T-cell (primary cell): ENCODE data around the gene PGM5. TPM values are rescaled to one million over a fixed set of nuclear protein-coding genes. Genes with fewer than 3 reads are reported as not detected.

Experiments used
- ATAC-seq, 4 experiments: fragments of 200-7000 bp in 3 of 4; fragments of 150-1000 bp in 1 of 4; cut with Tn5 transposase; replicated peaks in 1 of 4; 1 replicate in 3 of 4; 2 replicates in 1 of 4; pipeline ENCODE4 v1.10.0; 2021; ENCODE audit warnings: moderate library complexity in 3 of 4, mild to moderate bottlenecking in 2 of 4, moderate number of reproducible peaks in 1 of 4
- CTCF ChIA-PET, 2 donors: fragments of 300-600 bp; sonication (Branson Sonifier 250); formaldehyde crosslinking; loops; one replicate each; lab custom pipeline; 2022; ENCODE audit warnings: antibody characterized with exemption in 2 of 2; lab: Charles Lee
- POLR2A ChIA-PET, 2 donors: fragments of 300-600 bp; sonication (Branson Sonifier 250); formaldehyde crosslinking; loops; one replicate each; lab custom pipeline; 2022; ENCODE audit warnings: antibody characterized with exemption in 2 of 2; lab: Charles Lee
- DNase-seq, 35 experiments: peaks; one replicate each; pipeline versions ENCODE4 v3.0.0 to v3.0.0-alpha.2; 2013 to 2023
- H3K27ac ChIP-seq: one replicate; pipeline ENCODE4 v1.5.1; 2013; ENCODE audit warnings: low read length
- H3K27me3 ChIP-seq, 2 experiments: replicated peaks in 1 of 2; 1 replicate in 1 of 2; 2 replicates in 1 of 2; pipeline versions ENCODE4 v1.6.1 to v1.7.0; 2013; ENCODE audit warnings: low read length in 1 of 2, mixed read lengths in 1 of 2; ENCODE audit not compliant: control insufficient read depth in 2 of 2, insufficient read depth in 2 of 2; ENCODE audit errors: extremely low read depth in 1 of 2
- H3K36me3 ChIP-seq, 2 donors: 1 replicate in 1 of 2; 2 replicates in 1 of 2; pipeline versions ENCODE4 v1.6.1 to v1.7.0; 2013; ENCODE audit warnings: low read length in 1 of 2; ENCODE audit not compliant: control insufficient read depth in 2 of 2, insufficient read depth in 1 of 2; ENCODE audit errors: extremely low read depth in 1 of 2
- H3K4me1 ChIP-seq, 2 experiments: 1 replicate in 1 of 2; 2 replicates in 1 of 2; pipeline versions ENCODE4 v1.6.1 to v1.7.0; 2013; ENCODE audit warnings: low read length in 2 of 2, mixed read lengths in 1 of 2; ENCODE audit not compliant: insufficient read depth in 2 of 2, control insufficient read depth in 1 of 2; ENCODE audit errors: extremely low read depth in 1 of 2
- H3K4me3 ChIP-seq, 2 donors: 1 replicate in 1 of 2; 2 replicates in 1 of 2; pipeline versions ENCODE4 v1.5.1 to v1.7.0; 2013; ENCODE audit warnings: mild to moderate bottlenecking in 2 of 2, low read length in 1 of 2, moderate library complexity in 1 of 2; ENCODE audit not compliant: control insufficient read depth in 1 of 2; ENCODE audit errors: extremely low read depth in 1 of 2
- H3K9me3 ChIP-seq: 2 replicates; pipeline ENCODE4 v1.7.0; 2013
- H3K27ac Mint-ChIP-seq, 2 donors: one replicate each; pipeline ENCODE4 v1.8.0; 2020 to 2021; ENCODE audit warnings: mild to moderate bottlenecking in 2 of 2, mixed read lengths in 2 of 2
- H3K27me3 Mint-ChIP-seq, 2 donors: one replicate each; pipeline ENCODE4 v1.8.0; 2021 to 2022; ENCODE audit warnings: mixed read lengths in 2 of 2
- H3K36me3 Mint-ChIP-seq: one replicate; pipeline ENCODE4 v1.8.0; 2021; ENCODE audit warnings: mixed read lengths
- H3K4me1 Mint-ChIP-seq, 3 donors: one replicate each; pipeline ENCODE4 v1.8.0; 2020 to 2022; ENCODE audit warnings: mixed read lengths in 3 of 3, mild to moderate bottlenecking in 1 of 3
- H3K4me3 Mint-ChIP-seq, 3 donors: one replicate each; pipeline ENCODE4 v1.8.0; 2020 to 2022; ENCODE audit warnings: mild to moderate bottlenecking in 3 of 3, mixed read lengths in 3 of 3, moderate library complexity in 3 of 3
- H3K9me3 Mint-ChIP-seq, 3 donors: one replicate each; pipeline ENCODE4 v1.8.0; 2020 to 2022; ENCODE audit warnings: mixed read lengths in 3 of 3
- WGBS: methylation state at CpG from one replicate; pipeline ENCODE4 v1.1.5; 2013; ENCODE audit warnings: missing lambda C conversion rate; ENCODE audit not compliant: insufficient coverage; 5-methylcytosine and 5-hydroxymethylcytosine counted together
- total RNA-seq, 35 experiments: library from RNA in 6 of 35; stranded (reverse) in 6 of 35; fragments of 120-200 nt in 1 of 35; gene quantifications; one replicate each; pipeline versions ENCODE4 v1.2.1 to v1.2.4 and lab custom pipeline; 2013 to 2026

The PGM5 gene
- total RNA-seq, 5 donors from 2014 or later (not counting 1 experiment from before 2014, with no cell fraction given), result 0.20 to 0.69 (median 0.32) TPM; not detected in 1

- WGBS, result 97% methylated on average over 3 of the region's 4 CpGs
- no peak for DNase-seq
- POLR2A ChIA-PET, result interaction anchor here in 1 of 2 donors (0.6 kb wide), 1 partner anchor 334 kb away, joined by 3 read pairs; no protein-coding TSS in a partner anchor
- H3K9me3 Mint-ChIP-seq, result peaks cover 0 to 10% (median 0%) of the 10 kb centered on the region in 3 donors
- Histone ChIP-seq H3K27ac (no peak overlapping the region), H3K9me3 (no peaks in the 10 kb centered on the region), H3K4me3 (no peak overlapping the region), H3K27me3 (no peaks in the 10 kb centered on the region), H3K36me3 (no peaks in the 10 kb centered on the region), H3K4me1 (no peaks in the 10 kb centered on the region)
- peaks cover 6 to 10% of the 10 kb centered on the region in 2 donors for H3K27me3 Mint-ChIP-seq
- no peak overlapping the region for H3K27ac Mint-ChIP-seq
- CTCF ChIA-PET, result no interaction called here
- no peak for ATAC-seq
- H3K4me3 Mint-ChIP-seq, result no peak overlapping the region
- no peaks in the 10 kb centered on the region for H3K36me3 Mint-ChIP-seq
- no peaks in the 10 kb centered on the region for H3K4me1 Mint-ChIP-seq
Observed at GRCh38 chr9:68515326-68516017, 159.1 kb downstream of the PGM5 start.

GRCh38 chr9:68522131-68522530 is 165.7 kb downstream of the PGM5 start:
- no peaks in the 10 kb centered on the region for H3K27me3 ChIP-seq
- no peak overlapping the region for H3K27ac ChIP-seq
- ChIA-PET POLR2A (no interaction called here), CTCF (no interaction called here)
- no peak overlapping the region for H3K4me3 ChIP-seq
- no peaks in the 10 kb centered on the region for H3K36me3 Mint-ChIP-seq
- peaks cover 0 to 10% (median 0%) of the 10 kb centered on the region in 3 donors for H3K9me3 Mint-ChIP-seq
- H3K4me3 Mint-ChIP-seq, result no peak overlapping the region
- no peaks in the 10 kb centered on the region for H3K4me1 ChIP-seq
- no peaks in the 10 kb centered on the region for H3K36me3 ChIP-seq
- DNase-seq (peak in 1 of 35 experiments; percentile 1), ATAC-seq (no peak)
- 26% methylated on average over 4 of the region's 4 CpGs for WGBS
- peaks cover 6 to 29% of the 10 kb centered on the region in 2 donors for H3K27me3 Mint-ChIP-seq
- no peaks in the 10 kb centered on the region for H3K9me3 ChIP-seq
- no peak overlapping the region for H3K27ac Mint-ChIP-seq
- H3K4me1 Mint-ChIP-seq, result no peaks in the 10 kb centered on the region

GRCh38 chr9:68522954-68523353 is 166.5 kb downstream of the PGM5 start:
- Histone ChIP-seq H3K27ac (no peak overlapping the region), H3K4me3 (no peak overlapping the region), H3K4me1 (no peaks in the 10 kb centered on the region), H3K36me3 (no peaks in the 10 kb centered on the region), H3K9me3 (no peaks in the 10 kb centered on the region), H3K27me3 (no peaks in the 10 kb centered on the region)
- ATAC-seq, result no peak
- H3K4me3 Mint-ChIP-seq, result no peak overlapping the region
- DNase-seq, result no peak
- WGBS, result no CpG with 5 or more reads among the region's 3 CpGs
- no peak overlapping the region for H3K27ac Mint-ChIP-seq
- ChIA-PET CTCF (no interaction called here), POLR2A (no interaction called here)
- H3K4me1 Mint-ChIP-seq, result no peaks in the 10 kb centered on the region
- peaks cover 0 to 7% (median 0%) of the 10 kb centered on the region in 3 donors for H3K9me3 Mint-ChIP-seq
- H3K27me3 Mint-ChIP-seq, result peaks cover 8 to 29% of the 10 kb centered on the region in 2 donors
- no peaks in the 10 kb centered on the region for H3K36me3 Mint-ChIP-seq

GRCh38 chr9:68523367-68523936 is 167.0 kb downstream of the PGM5 start:
- DNase-seq, result no peak
- H3K27me3 Mint-ChIP-seq, result peaks cover 4 to 24% of the 10 kb centered on the region in 2 donors
- Histone ChIP-seq H3K27me3 (no peaks in the 10 kb centered on the region), H3K9me3 (no peaks in the 10 kb centered on the region), H3K36me3 (no peaks in the 10 kb centered on the region), H3K4me3 (no peak overlapping the region), H3K4me1 (no peaks in the 10 kb centered on the region), H3K27ac (no peak overlapping the region)
- no peak for ATAC-seq
- H3K27ac Mint-ChIP-seq, result no peak overlapping the region
- H3K4me3 Mint-ChIP-seq, result no peak overlapping the region
- ChIA-PET CTCF (no interaction called here), POLR2A (no interaction called here)
- H3K36me3 Mint-ChIP-seq, result no peaks in the 10 kb centered on the region
- 100% methylated on average over 1 of the region's 4 CpGs for WGBS
- H3K9me3 Mint-ChIP-seq, result peaks cover 0 to 2% (median 0%) of the 10 kb centered on the region in 3 donors
- H3K4me1 Mint-ChIP-seq, result no peaks in the 10 kb centered on the region

- no peaks in the 10 kb centered on the region for H3K36me3 Mint-ChIP-seq
- no peak overlapping the region for H3K27ac ChIP-seq
- H3K4me1 ChIP-seq, result no peaks in the 10 kb centered on the region
- peaks cover 8% of the 10 kb centered on the region in 2 donors for H3K27me3 Mint-ChIP-seq
- H3K27ac Mint-ChIP-seq, result no peak overlapping the region
- ChIA-PET POLR2A (no interaction called here), CTCF (no interaction called here)
- no peaks in the 10 kb centered on the region for H3K9me3 ChIP-seq
- no peaks in the 10 kb centered on the region for H3K36me3 ChIP-seq
- no peaks in the 10 kb centered on the region for H3K4me1 Mint-ChIP-seq
- DNase-seq, result no peak
- H3K9me3 Mint-ChIP-seq, result no peaks in the 10 kb centered on the region
- no peak overlapping the region for H3K4me3 Mint-ChIP-seq
- no peak overlapping the region for H3K4me3 ChIP-seq
- no peak for ATAC-seq
- WGBS, result 84% methylated on average over 7 of the region's 7 CpGs
- no peaks in the 10 kb centered on the region for H3K27me3 ChIP-seq
Observed at GRCh38 chr9:68530618-68531017, 174.2 kb downstream of the PGM5 start.

GRCh38 chr9:68532131-68532530 is 175.7 kb downstream of the PGM5 start:
- peaks cover 0 to 4% of the 10 kb centered on the region in 2 experiments for H3K27me3 ChIP-seq
- Mint-ChIP-seq H3K9me3 (no peaks in the 10 kb centered on the region), H3K4me3 (no peak overlapping the region), H3K36me3 (no peaks in the 10 kb centered on the region), H3K4me1 (no peaks in the 10 kb centered on the region), H3K27ac (no peak overlapping the region), H3K27me3 (peaks cover 3 to 8% of the 10 kb centered on the region in 2 donors)
- H3K4me3 ChIP-seq, result no peak overlapping the region
- DNase-seq (no peak), ATAC-seq (no peak)
- POLR2A ChIA-PET, result interaction anchor here in 1 of 2 donors (0.5 kb wide), 1 partner anchor 290 kb away, joined by 3 read pairs; no protein-coding TSS in a partner anchor
- H3K36me3 ChIP-seq, result no peaks in the 10 kb centered on the region
- H3K27ac ChIP-seq, result no peak overlapping the region
- no peaks in the 10 kb centered on the region for H3K4me1 ChIP-seq
- 90% methylated on average over 2 of the region's 4 CpGs for WGBS
- H3K9me3 ChIP-seq, result no peaks in the 10 kb centered on the region
- CTCF ChIA-PET, result no interaction called here
